Measurements from ENCODE around the gene GBX1. TPM values are rescaled to one million over a fixed set of nuclear protein-coding genes. Genes with fewer than 3 reads are reported as not detected.

Gene GBX1
- total and polyA plus RNA-seq, 11 donors = 0.27 to 0.52 (median 0.34) TPM; not detected in 5

DNA sequence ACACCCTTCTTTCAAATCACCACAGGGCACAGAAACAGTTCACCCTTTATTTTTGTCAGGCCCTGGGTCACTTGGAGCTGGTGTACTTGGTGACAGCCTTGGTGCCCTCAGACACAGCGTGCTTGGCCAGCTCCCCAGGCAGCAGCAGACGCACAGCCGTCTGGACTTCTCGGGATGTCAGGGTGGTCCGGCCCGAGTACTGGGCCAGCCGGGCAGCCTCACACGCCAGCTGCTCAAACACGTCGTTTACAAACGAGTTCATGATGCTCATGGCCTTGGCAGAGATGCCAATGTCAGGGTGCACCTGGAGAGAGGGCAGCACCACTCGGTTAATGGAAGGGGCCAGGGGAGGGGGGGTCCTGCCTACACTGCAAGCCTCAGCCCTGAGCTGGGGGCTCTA, 40.3 kb upstream of the GBX1 start:
- ATAC-seq = no peak
- H3K9me3 ChIP-seq = no peaks in the 10 kb centered on the region
- H3K4me3 ChIP-seq = no peak overlapping the region
- TF ChIP-seq, protein P1, sequence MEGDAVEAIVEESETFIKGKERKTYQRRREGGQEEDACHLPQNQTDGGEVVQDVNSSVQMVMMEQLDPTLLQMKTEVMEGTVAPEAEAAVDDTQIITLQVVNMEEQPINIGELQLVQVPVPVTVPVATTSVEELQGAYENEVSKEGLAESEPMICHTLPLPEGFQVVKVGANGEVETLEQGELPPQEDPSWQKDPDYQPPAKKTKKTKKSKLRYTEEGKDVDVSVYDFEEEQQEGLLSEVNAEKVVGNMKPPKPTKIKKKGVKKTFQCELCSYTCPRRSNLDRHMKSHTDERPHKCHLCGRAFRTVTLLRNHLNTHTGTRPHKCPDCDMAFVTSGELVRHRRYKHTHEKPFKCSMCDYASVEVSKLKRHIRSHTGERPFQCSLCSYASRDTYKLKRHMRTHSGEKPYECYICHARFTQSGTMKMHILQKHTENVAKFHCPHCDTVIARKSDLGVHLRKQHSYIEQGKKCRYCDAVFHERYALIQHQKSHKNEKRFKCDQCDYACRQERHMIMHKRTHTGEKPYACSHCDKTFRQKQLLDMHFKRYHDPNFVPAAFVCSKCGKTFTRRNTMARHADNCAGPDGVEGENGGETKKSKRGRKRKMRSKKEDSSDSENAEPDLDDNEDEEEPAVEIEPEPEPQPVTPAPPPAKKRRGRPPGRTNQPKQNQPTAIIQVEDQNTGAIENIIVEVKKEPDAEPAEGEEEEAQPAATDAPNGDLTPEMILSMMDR (IDR thresholded peaks at IDR 0.05) = no peak
- no peak for TF ChIP-seq POLR2A (IDR thresholded peaks at IDR 0.05)
- H3K4me1 ChIP-seq = no peaks in the 10 kb centered on the region
- intact Hi-C loops (cut with DNase I) = no loop called here
- peaks cover 0 to 11% (median 6%) of the 10 kb centered on the region in 9 donors for H3K36me3 ChIP-seq
- DNase-seq = no peak
- peaks cover 0 to 20% (median 5%) of the 10 kb centered on the region in 9 donors for H3K27me3 ChIP-seq
- no peak overlapping the region for H3K27ac ChIP-seq
- WGBS, 4 donors = 80 to 93% (median 85%) methylated on average over 9 to 12 of the region's 12 CpGs

DNA sequence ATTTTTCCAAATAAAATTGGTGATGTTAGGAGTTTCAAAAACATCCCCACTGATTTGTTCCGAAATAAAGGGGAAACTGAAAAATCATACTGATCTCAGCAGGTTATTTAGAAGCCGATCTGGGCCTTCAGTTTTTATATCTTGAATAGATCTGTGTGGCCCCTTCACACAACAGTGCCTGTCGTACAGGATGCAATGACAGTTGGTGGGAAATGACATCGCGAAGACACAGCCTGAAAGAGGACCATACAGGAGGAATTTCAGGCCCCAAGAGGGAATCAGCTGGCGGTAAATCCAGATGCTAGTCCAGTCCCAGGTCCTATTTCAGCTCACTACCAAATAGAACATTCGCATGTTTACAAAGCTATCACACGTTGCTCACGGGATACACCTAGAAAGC, 39.8 kb upstream of the GBX1 start:
- Histone ChIP-seq H3K9me3 (no peaks in the 10 kb centered on the region), H3K4me3 (no peak overlapping the region), H3K4me1 (no peaks in the 10 kb centered on the region), H3K27me3 (peaks cover 0 to 24% (median 5%) of the 10 kb centered on the region in 9 donors), H3K27ac (no peak overlapping the region), H3K36me3 (peaks cover 0 to 6% (median under 1%) of the 10 kb centered on the region in 9 donors)
- no peak for TF ChIP-seq POLR2A (IDR thresholded peaks at IDR 0.05)
- TF ChIP-seq, protein P1 (IDR thresholded peaks at IDR 0.05) = no peak
- WGBS, 4 donors = 60 to 74% (median 69%) methylated on average over 9 of the region's 9 CpGs
- no peak for DNase-seq
- ATAC-seq = no peak
- intact Hi-C loops (cut with DNase I) = no loop called here

DNA sequence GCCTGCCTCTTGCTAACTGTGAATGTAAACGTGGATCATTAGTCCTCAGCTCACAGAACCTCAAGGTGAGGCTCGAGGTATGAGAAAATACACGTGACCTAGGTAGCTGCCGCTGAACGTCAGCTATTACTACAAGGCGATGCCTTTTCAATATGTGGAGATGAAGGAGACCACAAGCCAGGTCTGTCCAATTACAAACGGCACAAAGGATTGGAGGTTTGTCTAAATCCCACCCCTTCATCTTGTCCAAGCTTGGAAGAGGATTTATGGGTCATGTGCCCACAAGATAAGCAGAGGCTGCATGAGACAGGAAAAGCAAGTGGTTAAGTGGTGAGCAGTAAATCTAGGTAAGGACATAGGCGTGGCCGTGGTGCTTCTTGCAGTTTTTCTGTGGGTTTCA, 39.4 kb upstream of the GBX1 start:
- no peak overlapping the region for H3K4me3 ChIP-seq
- no peak for TF ChIP-seq POLR2A (IDR thresholded peaks at IDR 0.05)
- TF ChIP-seq, protein P1 (IDR thresholded peaks at IDR 0.05) = no peak
- H3K36me3 ChIP-seq = peaks cover 0 to 2% (median 0%) of the 10 kb centered on the region in 9 donors
- DNase-seq (no peak), ATAC-seq (no peak)
- H3K4me1 ChIP-seq = no peaks in the 10 kb centered on the region
- intact Hi-C loops (cut with DNase I) = no loop called here
- H3K27me3 ChIP-seq = peaks cover 0 to 25% (median 5%) of the 10 kb centered on the region in 9 donors
- 62 to 73% (median 66%) methylated on average over 9 of the region's 9 CpGs for WGBS, 4 donors
- no peaks in the 10 kb centered on the region for H3K9me3 ChIP-seq
- H3K27ac ChIP-seq = no peak overlapping the region

DNA sequence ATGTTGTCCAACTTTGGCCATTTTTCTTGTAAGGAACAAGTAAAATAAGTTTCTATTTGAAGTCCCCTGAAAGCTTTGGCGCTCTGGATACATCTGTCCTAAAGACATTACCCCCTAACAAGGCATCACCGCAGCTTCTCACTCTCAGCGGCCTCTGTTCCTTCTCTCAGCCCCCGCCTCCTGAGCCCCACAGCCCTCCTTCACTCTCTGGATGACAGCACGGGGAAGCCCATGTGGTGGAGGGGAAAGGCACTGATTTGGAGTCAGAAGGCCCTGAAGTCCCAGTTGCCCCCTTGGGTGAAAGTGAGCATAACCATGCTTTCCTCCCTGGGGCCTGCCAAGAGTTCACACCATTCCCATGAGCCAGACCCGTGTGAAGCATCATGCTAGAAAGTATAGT, 38.2 kb upstream of the GBX1 start:
- no peaks in the 10 kb centered on the region for H3K36me3 ChIP-seq
- H3K27me3 ChIP-seq = peaks cover 0 to 25% (median 5%) of the 10 kb centered on the region in 9 donors
- no peak for TF ChIP-seq POLR2A (IDR thresholded peaks at IDR 0.05)
- TF ChIP-seq, protein P1 (IDR thresholded peaks at IDR 0.05) = no peak
- no peak overlapping the region for H3K27ac ChIP-seq
- 68 to 81% (median 71%) methylated on average over 6 of the region's 6 CpGs for WGBS, 4 donors
- H3K4me1 ChIP-seq = no peaks in the 10 kb centered on the region
- no peak for ATAC-seq
- intact Hi-C loops (cut with DNase I) = no loop called here
- H3K9me3 ChIP-seq = no peaks in the 10 kb centered on the region
- H3K4me3 ChIP-seq = no peak overlapping the region
- no peak for DNase-seq

Data from heart left ventricle (tissue), 16 donors.